Measurements from ENCODE around the gene LRRK1. TPM values are rescaled to one million over a fixed set of nuclear protein-coding genes. Genes with fewer than 3 reads are reported as not detected.

Gene LRRK1
- total and polyA plus RNA-seq, 2 experiments from 2014 or later: 2.6 to 4.5 TPM

DNA sequence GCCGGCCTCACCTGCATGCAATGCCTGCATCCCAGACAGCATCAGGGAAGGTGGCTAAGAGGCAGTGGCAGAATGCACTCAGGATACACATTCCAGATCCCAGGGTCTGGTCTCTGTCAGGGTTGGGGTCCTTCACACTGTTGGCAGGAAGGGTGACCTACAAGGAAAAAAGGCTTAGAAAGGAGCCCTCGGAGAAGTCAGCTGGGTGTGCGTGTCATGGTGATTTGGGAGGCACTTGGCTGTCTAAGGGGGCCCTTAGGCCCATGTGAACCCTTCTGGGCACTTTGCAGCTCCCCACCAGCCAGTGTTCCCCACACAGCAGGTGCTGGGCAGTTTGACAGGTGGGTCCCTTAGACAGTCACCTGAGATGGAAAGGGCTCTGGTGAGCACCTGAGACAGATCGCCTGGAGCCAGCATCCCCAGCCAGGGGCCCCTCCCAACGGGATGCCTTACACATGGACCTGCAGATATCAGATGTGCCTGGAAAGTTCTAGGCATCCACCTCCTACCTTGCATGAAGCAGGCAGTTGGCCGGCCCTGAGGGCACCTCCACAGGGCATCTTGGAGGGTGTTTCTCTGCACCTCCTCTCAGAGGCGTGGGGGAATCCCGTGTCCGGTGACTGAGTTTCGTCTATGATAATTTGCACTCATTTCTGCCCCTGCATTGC is 131.6 kb downstream of the LRRK1 start:
- no peaks in the 10 kb centered on the region for H3F3A ChIP-seq (replicated peaks; ENCODE audit: low read depth)
- ATAC-seq: no peak

More for the DNA sequence above, 131.6 kb downstream of the LRRK1 start:
- no peaks in the 10 kb centered on the region for H3K79me2 ChIP-seq (replicated peaks; ENCODE audit: insufficient read depth)
- peaks cover 23% of the 10 kb centered on the region for H3K4me1 Mint-ChIP-seq
- H3K9me2 ChIP-seq (ENCODE audit: insufficient read depth): no peaks in the 10 kb centered on the region
- no peak for DNase-seq (ENCODE audit: low spot score)
- peaks cover 18% of the 10 kb centered on the region for H3K4me1 ChIP-seq (ENCODE audit: insufficient read depth)
- H3K4me3 ChIP-seq: no peak overlapping the region
- no peaks in the 10 kb centered on the region for H3K36me3 Mint-ChIP-seq (ENCODE audit: low read depth)
- H3K9me3 Mint-ChIP-seq: no peaks in the 10 kb centered on the region
- H3K4me3 Mint-ChIP-seq: no peak overlapping the region
- H4K20me1 ChIP-seq (replicated peaks; ENCODE audit: insufficient read depth): no peaks in the 10 kb centered on the region
- no peaks in the 10 kb centered on the region for H3K27me3 ChIP-seq (ENCODE audit: insufficient read depth)
- peaks cover 30% of the 10 kb centered on the region for H3K27me3 Mint-ChIP-seq (ENCODE audit: insufficient read depth, low read depth, poor library complexity)
- H2AFZ ChIP-seq: no peak overlapping the region
- TF ChIP-seq, protein P1, sequence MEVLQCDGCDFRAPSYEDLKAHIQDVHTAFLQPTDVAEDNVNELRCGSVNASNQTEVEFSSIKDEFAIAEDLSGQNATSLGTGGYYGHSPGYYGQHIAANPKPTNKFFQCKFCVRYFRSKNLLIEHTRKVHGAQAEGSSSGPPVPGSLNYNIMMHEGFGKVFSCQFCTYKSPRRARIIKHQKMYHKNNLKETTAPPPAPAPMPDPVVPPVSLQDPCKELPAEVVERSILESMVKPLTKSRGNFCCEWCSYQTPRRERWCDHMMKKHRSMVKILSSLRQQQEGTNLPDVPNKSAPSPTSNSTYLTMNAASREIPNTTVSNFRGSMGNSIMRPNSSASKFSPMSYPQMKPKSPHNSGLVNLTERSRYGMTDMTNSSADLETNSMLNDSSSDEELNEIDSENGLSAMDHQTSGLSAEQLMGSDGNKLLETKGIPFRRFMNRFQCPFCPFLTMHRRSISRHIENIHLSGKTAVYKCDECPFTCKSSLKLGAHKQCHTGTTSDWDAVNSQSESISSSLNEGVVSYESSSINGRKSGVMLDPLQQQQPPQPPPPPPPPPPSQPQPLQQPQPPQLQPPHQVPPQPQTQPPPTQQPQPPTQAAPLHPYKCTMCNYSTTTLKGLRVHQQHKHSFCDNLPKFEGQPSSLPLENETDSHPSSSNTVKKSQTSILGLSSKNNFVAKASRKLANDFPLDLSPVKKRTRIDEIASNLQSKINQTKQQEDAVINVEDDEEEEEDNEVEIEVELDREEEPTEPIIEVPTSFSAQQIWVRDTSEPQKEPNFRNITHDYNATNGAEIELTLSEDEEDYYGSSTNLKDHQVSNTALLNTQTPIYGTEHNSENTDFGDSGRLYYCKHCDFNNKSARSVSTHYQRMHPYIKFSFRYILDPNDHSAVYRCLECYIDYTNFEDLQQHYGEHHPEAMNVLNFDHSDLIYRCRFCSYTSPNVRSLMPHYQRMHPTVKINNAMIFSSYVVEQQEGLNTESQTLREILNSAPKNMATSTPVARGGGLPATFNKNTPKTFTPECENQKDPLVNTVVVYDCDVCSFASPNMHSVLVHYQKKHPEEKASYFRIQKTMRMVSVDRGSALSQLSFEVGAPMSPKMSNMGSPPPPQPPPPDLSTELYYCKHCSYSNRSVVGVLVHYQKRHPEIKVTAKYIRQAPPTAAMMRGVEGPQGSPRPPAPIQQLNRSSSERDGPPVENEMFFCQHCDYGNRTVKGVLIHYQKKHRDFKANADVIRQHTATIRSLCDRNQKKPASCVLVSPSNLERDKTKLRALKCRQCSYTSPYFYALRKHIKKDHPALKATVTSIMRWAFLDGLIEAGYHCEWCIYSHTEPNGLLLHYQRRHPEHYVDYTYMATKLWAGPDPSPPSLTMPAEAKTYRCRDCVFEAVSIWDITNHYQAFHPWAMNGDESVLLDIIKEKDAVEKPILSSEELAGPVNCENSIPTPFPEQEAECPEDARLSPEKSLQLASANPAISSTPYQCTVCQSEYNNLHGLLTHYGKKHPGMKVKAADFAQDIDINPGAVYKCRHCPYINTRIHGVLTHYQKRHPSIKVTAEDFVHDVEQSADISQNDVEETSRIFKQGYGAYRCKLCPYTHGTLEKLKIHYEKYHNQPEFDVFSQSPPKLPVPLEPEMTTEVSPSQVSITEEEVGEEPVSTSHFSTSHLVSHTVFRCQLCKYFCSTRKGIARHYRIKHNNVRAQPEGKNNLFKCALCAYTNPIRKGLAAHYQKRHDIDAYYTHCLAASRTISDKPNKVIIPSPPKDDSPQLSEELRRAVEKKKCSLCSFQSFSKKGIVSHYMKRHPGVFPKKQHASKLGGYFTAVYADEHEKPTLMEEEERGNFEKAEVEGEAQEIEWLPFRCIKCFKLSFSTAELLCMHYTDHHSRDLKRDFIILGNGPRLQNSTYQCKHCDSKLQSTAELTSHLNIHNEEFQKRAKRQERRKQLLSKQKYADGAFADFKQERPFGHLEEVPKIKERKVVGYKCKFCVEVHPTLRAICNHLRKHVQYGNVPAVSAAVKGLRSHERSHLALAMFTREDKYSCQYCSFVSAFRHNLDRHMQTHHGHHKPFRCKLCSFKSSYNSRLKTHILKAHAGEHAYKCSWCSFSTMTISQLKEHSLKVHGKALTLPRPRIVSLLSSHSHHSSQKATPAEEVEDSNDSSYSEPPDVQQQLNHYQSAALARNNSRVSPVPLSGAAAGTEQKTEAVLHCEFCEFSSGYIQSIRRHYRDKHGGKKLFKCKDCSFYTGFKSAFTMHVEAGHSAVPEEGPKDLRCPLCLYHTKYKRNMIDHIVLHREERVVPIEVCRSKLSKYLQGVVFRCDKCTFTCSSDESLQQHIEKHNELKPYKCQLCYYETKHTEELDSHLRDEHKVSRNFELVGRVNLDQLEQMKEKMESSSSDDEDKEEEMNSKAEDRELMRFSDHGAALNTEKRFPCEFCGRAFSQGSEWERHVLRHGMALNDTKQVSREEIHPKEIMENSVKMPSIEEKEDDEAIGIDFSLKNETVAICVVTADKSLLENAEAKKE (CRISPR knock-in tag; IDR thresholded peaks at IDR 0.05): no peak
- TF ChIP-seq EZH2 (IDR thresholded peaks at IDR 0.05; ENCODE audit: low read depth, unreplicated experiment) (no peak), ZNF114 (CRISPR knock-in tag; IDR thresholded peaks at IDR 0.05) (no peak), EZH2phosphoT487 (IDR thresholded peaks at IDR 0.05; ENCODE audit: unreplicated experiment) (no peak), NANOG (IDR thresholded peaks at IDR 0.05; ENCODE audit: borderline replicate concordance) (no peak), STAT1 (IDR thresholded peaks at IDR 0.05; ENCODE audit: unreplicated experiment) (no peak), CREB1 (CRISPR knock-in tag; IDR thresholded peaks at IDR 0.05; ENCODE audit: low read depth) (no peak), POLR2AphosphoS5 (IDR thresholded peaks at IDR 0.05; ENCODE audit: low read depth) (no peak)
- no peak overlapping the region for H3K27ac Mint-ChIP-seq
- no peaks in the 10 kb centered on the region for H3K36me3 ChIP-seq (ENCODE audit: insufficient read depth)
- H3K4me2 ChIP-seq: no peak overlapping the region
- no peak overlapping the region for H3K27ac ChIP-seq (ENCODE audit: low read depth)

Data from GM23338 (cell line).